GM19043 (cell line): ENCODE results near the gene PI3.

Source experiments
- ATAC-seq: cut with Tn5 transposase; IDR thresholded peaks from one replicate; pipeline ENCODE4 v1.9.1; 2021; ENCODE audit warnings: low read depth; ENCODE audit not compliant: unreplicated experiment

The PI3 gene

DNA sequence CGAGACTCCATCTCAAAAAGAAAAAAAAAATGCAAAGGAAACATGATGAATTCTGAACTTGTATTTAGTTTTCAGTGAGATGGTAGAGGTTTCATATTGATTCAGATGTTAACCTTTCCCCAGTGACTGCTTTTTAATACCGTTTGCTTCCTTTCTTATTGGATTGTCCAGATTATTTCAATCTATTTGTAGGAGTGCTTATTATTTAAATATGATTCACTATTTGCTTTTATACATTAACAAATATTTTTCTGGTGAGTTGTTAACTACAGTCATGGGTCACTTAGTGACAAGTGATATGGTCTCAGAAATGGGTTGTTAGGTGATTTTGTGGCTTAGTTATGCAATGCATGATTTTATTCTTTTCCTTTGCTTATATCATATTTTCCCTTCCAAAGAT lies 8.4 kb downstream of the PI3 start:
- ATAC-seq = no peak

- ATAC-seq = no peak
These were observed 13.0 kb downstream of the PI3 start for GRCh38 chr20:45187693-45188092.

- no peak for ATAC-seq
These were observed 14.4 kb downstream of the PI3 start for GRCh38 chr20:45189067-45189609.

GRCh38 chr20:45189861-45190260 lies 15.2 kb downstream of the PI3 start:
- ATAC-seq = no peak

DNA sequence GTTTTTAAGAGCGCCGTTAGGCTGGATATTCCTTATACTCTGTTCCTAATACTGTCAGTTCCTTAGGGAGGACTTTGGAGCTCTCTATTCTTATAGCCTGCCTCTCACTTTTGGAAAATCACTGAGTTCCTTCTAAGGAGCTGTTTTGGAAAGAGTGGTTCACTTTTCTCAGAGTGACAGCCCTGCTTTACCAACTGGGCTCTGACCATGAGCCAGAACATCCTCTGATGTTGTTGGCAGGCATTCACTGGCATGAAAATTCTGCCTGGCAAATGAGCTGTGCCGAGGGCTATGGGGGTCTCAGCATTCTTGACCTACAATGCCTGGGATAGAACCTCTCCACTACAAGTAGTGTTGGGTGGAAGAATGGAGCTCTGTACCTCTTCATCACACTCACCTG lies 17.2 kb downstream of the PI3 start:
- ATAC-seq = no peak

DNA sequence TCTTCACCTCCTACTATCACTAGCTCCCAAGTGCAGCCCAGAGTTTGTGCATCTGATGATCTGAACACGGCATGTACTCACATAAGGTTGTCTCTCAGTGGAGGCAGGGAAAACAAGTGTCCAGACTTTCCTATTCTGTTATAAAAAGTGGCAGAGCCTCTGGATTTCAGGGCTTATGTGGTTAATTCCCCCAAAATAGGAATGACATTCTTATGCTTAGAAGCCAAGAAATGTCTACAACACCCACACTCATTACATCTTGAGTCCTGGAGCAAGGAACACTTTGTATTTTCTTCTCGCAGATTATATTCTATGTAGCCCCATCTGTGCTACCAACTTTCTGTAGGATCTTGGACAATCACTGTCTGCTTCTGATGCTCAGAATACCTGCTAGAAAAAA lies 18.6 kb downstream of the PI3 start:
- no peak for ATAC-seq

GRCh38 chr20:45206725-45207124 lies 32.0 kb downstream of the PI3 start, which contains the start of gene SEMG1:
TSS of gene SEMG1 (plus strand) at chr20:45207033. CDS start at chr20:45207054, 21 bp downstream.
- ATAC-seq = no peak

- no peak for ATAC-seq
These were observed 35.2 kb downstream of the PI3 start for GRCh38 chr20:45209924-45210323.

- no peak for ATAC-seq
These were observed 37.1 kb downstream of the PI3 start for GRCh38 chr20:45211569-45212474.

DNA sequence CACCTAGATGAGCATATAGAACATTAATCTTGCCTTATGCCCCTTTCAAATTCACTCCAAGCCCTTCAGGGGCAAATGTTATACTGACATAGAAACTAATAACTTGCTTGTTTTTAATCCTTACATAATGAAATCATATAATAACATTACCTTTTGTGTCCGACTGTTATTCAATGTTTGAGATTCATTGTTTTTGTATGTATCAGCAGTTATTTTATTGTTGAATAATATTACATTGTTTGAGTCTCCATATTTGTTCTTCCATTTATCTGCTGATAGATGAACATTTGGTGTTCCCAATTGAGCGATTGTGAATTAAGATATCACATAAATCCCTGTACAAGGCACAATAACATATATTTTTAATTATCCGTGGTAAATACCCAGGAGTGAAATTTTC lies 38.1 kb downstream of the PI3 start:
- no peak for ATAC-seq

DNA sequence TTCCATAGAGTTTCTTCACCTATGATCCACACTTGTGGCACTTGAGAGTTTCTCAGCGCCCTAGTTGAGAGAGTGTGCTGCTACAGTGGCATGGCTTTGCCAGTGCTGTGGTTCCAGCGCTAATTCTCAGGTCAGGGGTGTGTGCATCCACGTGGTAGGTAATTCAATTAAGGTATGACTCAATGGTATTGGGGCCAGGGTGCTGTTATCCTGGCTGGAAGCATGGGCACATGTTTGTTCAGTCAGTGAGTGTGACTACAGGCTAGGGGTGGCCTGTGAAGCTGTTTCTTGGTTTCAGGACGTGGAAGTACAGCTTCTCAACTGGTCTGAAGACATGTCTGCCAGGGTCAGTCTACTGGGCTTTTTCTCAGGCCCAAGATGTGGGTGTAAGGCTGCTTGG lies 43.4 kb downstream of the PI3 start:
- ATAC-seq = no peak

DNA sequence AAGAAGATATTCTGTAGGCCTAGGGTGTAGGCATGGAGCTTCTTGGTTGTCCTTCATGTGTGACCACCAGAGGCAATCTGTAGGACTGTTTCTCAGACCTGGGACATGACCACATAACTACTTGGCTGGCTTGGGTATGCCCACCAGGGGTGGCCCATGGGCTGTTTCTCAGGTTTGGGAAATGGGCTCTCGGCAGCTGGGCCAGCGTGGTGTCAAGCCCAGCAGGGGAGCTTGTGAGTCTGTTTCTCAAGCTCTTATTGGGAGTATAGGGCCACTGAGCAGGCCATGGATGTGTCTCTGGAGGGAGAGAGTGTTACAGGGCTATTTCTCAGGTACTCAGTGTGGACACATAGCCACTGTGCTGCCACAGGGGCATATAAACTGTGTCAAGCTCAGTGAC lies 43.9 kb downstream of the PI3 start:
- no peak for ATAC-seq

DNA sequence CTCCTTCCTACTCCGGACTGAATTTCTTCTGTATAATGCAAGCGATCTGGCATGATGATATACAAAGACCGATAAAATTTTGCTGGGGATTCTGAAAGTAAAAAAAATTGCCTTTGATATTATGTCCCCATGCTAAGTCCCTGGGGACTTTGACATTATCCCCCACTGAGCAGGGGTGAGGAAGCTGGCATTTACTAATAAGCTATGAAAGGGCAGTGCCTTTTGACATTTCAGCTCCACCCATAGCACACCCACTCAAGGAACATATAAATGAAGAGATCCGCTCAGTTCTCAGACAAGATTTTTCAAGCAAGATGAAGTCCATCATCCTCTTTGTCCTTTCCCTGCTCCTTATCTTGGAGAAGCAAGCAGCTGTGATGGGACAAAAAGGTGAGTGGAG lies 46.4 kb downstream of the PI3 start, which contains the start of gene SEMG2:
Gene SEMG2 (plus strand): TSS at position 298 of the 400 bp plus-strand sequence. CDS start 17 bp downstream, at position 315.
- ATAC-seq = no peak

GRCh38 chr20:45223136-45223535 lies 48.4 kb downstream of the PI3 start:
- ATAC-seq = no peak
